HepG2 (cell line): ENCODE results near the gene EGR1. TPM values are rescaled to one million over a fixed set of nuclear protein-coding genes. Genes with fewer than 3 reads are reported as not detected.

Experiments used
- ATAC-seq: fragments of 200-7000 bp; cut with Tn5 transposase; 3 replicates; pipeline ENCODE4 v1.9.1; 2020; ENCODE audit warnings: mild to moderate bottlenecking, moderate library complexity
- BruUV-seq: library from RNA; stranded (reverse); fragments of 400-500 nt; replicated peaks from 2 replicates; lab custom pipeline; 2021; lab: Mats Ljungman, UMichigan
- CTCF ChIA-PET: fragments of 300-600 bp; formaldehyde crosslinking; extraction: SDS; loops from one replicate; lab custom pipeline; 2021; ENCODE audit warnings: low total read pairs, inconsistent platforms, low intra/inter-chr PET ratio; lab: Yijun Ruan, JAX
- POLR2A ChIA-PET: fragments of 350-600 bp; sonication (Branson Sonifier 250); formaldehyde crosslinking; loops from one replicate; lab custom pipeline; 2020; ENCODE audit warnings: antibody characterized with exemption, inconsistent platforms; lab: Yijun Ruan, JAX
- DNase-seq: peaks from one replicate; pipeline ENCODE4 v3.0.0-alpha.2; 2015; ENCODE audit warnings: low spot score
- FAIRE-seq: peaks from 3 replicates; lab custom pipeline; 2011; peaks lifted over from hg19 to GRCh38; lab: Jason Lieb, UNC
- H2AFZ ChIP-seq: one replicate; pipeline ENCODE4 v1.6.1; 2011; ENCODE audit warnings: low read length, inconsistent platforms
- H3K27ac ChIP-seq: fragments of 300-600 bp; 3 replicates; pipeline ENCODE4 v1.8.0; 2011; ENCODE audit warnings: mixed run types, mild to moderate bottlenecking, mixed read lengths, low read length, inconsistent platforms; ENCODE audit not compliant: insufficient read depth; ENCODE audit errors: extremely low read length
- H3K27me3 ChIP-seq, 2 experiments: fragments of 200-600 bp in 1 of 2; 2 replicates in 1 of 2; 3 replicates in 1 of 2; pipeline versions ENCODE4 v1.6.0 to v1.8.0; 2011; ENCODE audit warnings: low read length in 2 of 2, mild to moderate bottlenecking in 2 of 2, moderate library complexity in 2 of 2, inconsistent platforms in 1 of 2; ENCODE audit not compliant: insufficient read depth in 2 of 2, control insufficient read depth in 1 of 2
- H3K36me3 ChIP-seq, 2 experiments: fragments of 200-600 bp in 1 of 2; replicated peaks in 1 of 2; 2 replicates in 1 of 2; 3 replicates in 1 of 2; pipeline versions ENCODE4 v1.5.1 to v1.8.0; 2011; ENCODE audit warnings: low read length in 2 of 2, inconsistent platforms in 1 of 2; ENCODE audit not compliant: insufficient read depth in 2 of 2, control insufficient read depth in 1 of 2
- H3K4me1 ChIP-seq: 2 replicates; pipeline ENCODE4 v1.5.1; 2012; ENCODE audit warnings: low read length, inconsistent platforms; ENCODE audit not compliant: insufficient read depth
- H3K4me2 ChIP-seq: 2 replicates; pipeline ENCODE4 v1.6.0; 2011; ENCODE audit warnings: low read depth, low read length, inconsistent platforms
- H3K4me3 ChIP-seq, 3 experiments: fragments of 200-600 bp in 1 of 3; sonication (generic), shearing (Covaris generic) in 1 of 3; replicated peaks in 1 of 3; 2 replicates each; pipeline ENCODE4 v1.5.1; 2011 to 2016; ENCODE audit warnings: low read length in 3 of 3, inconsistent platforms in 2 of 3, low read depth in 2 of 3, mild to moderate bottlenecking in 2 of 3, control low read depth in 1 of 3, mixed read lengths in 1 of 3; ENCODE audit not compliant: insufficient read depth in 1 of 3
- H3K79me2 ChIP-seq: one replicate; pipeline ENCODE4 v1.6.1; 2011; ENCODE audit warnings: low read length, inconsistent platforms; ENCODE audit not compliant: insufficient read depth
- H3K9ac ChIP-seq: 2 replicates; pipeline ENCODE4 v1.6.0; 2011; ENCODE audit warnings: mild to moderate bottlenecking, low read depth, low read length, inconsistent platforms; ENCODE audit not compliant: insufficient read depth
- H3K9me3 ChIP-seq: 2 replicates; pipeline ENCODE4 v1.5.1; 2012; ENCODE audit warnings: mild to moderate bottlenecking, low read length
- H4K20me1 ChIP-seq: 2 replicates; pipeline ENCODE4 v1.6.0; 2011; ENCODE audit warnings: inconsistent platforms, mild to moderate bottlenecking, low read length, moderate library complexity; ENCODE audit not compliant: insufficient read depth
- ATM ChIP-seq: fragments of 450-650 bp; IDR thresholded peaks from 2 replicates; pipeline ENCODE4 v1.7.1; 2017; ENCODE audit warnings: mild to moderate bottlenecking, borderline replicate concordance
- CC2D1A ChIP-seq: sonication (generic); formaldehyde crosslinking; IDR thresholded peaks from 2 replicates; pipeline ENCODE4 v1.8.1; 2023; ENCODE audit warnings: mild to moderate bottlenecking, missing genetic modification reagents
- FOXM1 ChIP-seq: sonication (generic); formaldehyde crosslinking; IDR thresholded peaks from 2 replicates; pipeline ENCODE4 v1.5.0; 2020; ENCODE audit warnings: missing genetic modification reagents
- MEIS1 ChIP-seq: sonication (generic); formaldehyde crosslinking; IDR thresholded peaks from 2 replicates; pipeline ENCODE4 v1.9.0; 2021; ENCODE audit warnings: mild to moderate bottlenecking, missing genetic modification reagents, moderate library complexity, borderline replicate concordance
- MXD1 ChIP-seq: sonication (generic); formaldehyde crosslinking; IDR thresholded peaks from 2 replicates; pipeline ENCODE4 v1.4.0; 2020; ENCODE audit warnings: mild to moderate bottlenecking, missing genetic modification reagents
- RBAK ChIP-seq: sonication (generic); formaldehyde crosslinking; IDR thresholded peaks from 2 replicates; pipeline ENCODE4 v1.5.1; 2020; ENCODE audit warnings: mild to moderate bottlenecking, missing genetic modification reagents
- RXRA ChIP-seq: sonication (generic); formaldehyde crosslinking; IDR thresholded peaks from 2 replicates; pipeline ENCODE4 v1.5.1; 2020; ENCODE audit warnings: missing genetic modification reagents
- SNAPC5 ChIP-seq: sonication (generic); formaldehyde crosslinking; IDR thresholded peaks from 2 replicates; pipeline ENCODE4 v1.8.1; 2023; ENCODE audit warnings: mild to moderate bottlenecking, missing genetic modification reagents, borderline replicate concordance
- SRSF1 ChIP-seq: fragments of 200-400 bp; formaldehyde crosslinking; optimal IDR thresholded peaks from 2 replicates; pipeline ENCODE3; 2017; ENCODE audit warnings: mild to moderate bottlenecking, low read depth, low read length, moderate library complexity
- TCF7 ChIP-seq: sonication (generic); IDR thresholded peaks from 2 replicates; pipeline ENCODE4 v1.6.1; 2016; ENCODE audit warnings: antibody characterized with exemption, low read depth
- TRIM24 ChIP-seq: sonication (generic); formaldehyde crosslinking; IDR thresholded peaks from 2 replicates; pipeline ENCODE4 v1.8.0; 2022; ENCODE audit warnings: mild to moderate bottlenecking, missing genetic modification reagents
- U2AF1 ChIP-seq: fragments of 200-400 bp; formaldehyde crosslinking; optimal IDR thresholded peaks from 2 replicates; pipeline ENCODE3; 2017; ENCODE audit warnings: mild to moderate bottlenecking, low read depth, low read length
- WIZ ChIP-seq: sonication (generic); formaldehyde crosslinking; IDR thresholded peaks from 2 replicates; pipeline ENCODE4 v1.5.1; 2020; ENCODE audit warnings: mild to moderate bottlenecking, missing genetic modification reagents
- ZNF138 ChIP-seq: sonication (generic); formaldehyde crosslinking; IDR thresholded peaks from 2 replicates; pipeline ENCODE4 v1.5.0; 2020; ENCODE audit warnings: mild to moderate bottlenecking, low read depth, missing genetic modification reagents
- ZNF232 ChIP-seq: sonication (generic); formaldehyde crosslinking; IDR thresholded peaks from 2 replicates; pipeline ENCODE4 v1.4.0; 2020; ENCODE audit warnings: missing genetic modification reagents, borderline replicate concordance
- ZNF660 ChIP-seq: sonication (generic); formaldehyde crosslinking; IDR thresholded peaks from 2 replicates; pipeline ENCODE4 v1.5.1; 2020; ENCODE audit warnings: mild to moderate bottlenecking, low read depth, missing genetic modification reagents, borderline replicate concordance
- ZNF766 ChIP-seq: sonication (generic); formaldehyde crosslinking; IDR thresholded peaks from 2 replicates; pipeline ENCODE4 v1.5.0; 2020; ENCODE audit warnings: missing genetic modification reagents, borderline replicate concordance
- ZNF770 ChIP-seq: sonication (generic); formaldehyde crosslinking; IDR thresholded peaks from 2 replicates; pipeline ENCODE4 v1.5.0; 2020; ENCODE audit warnings: mild to moderate bottlenecking, missing genetic modification reagents
- ZNF772 ChIP-seq: sonication (generic); formaldehyde crosslinking; IDR thresholded peaks from 2 replicates; pipeline ENCODE4 v1.5.0; 2020; ENCODE audit warnings: mild to moderate bottlenecking, missing genetic modification reagents
- WGBS: methylation state at CpG from one replicate; pipeline ENCODE4 v1.1.6; 2017; ENCODE audit warnings: low lambda C conversion rate; 5-methylcytosine and 5-hydroxymethylcytosine counted together
- in situ Hi-C: cut with HindIII; loops from 2 replicates; pipeline ENCODE4 v1.10.0; 2017; ENCODE audit warnings: low pct_unique_long_range_greater_than_20kb; ENCODE audit not compliant: extremely low pct_ligation_motif_present
- intact Hi-C: fragments of 100-400 bp; cut with micrococcal nuclease; formaldehyde crosslinking; loops from one replicate; pipeline ENCODE4 v1.10.0; 2022; ENCODE audit not compliant: unreplicated experiment
- polyA plus RNA-seq, 8 experiments: library from polyadenylated mRNA; depleted of rRNA in 3 of 8; stranded (reverse) in 7 of 8; unstranded in 1 of 8; fragments of >200 nt; fragmentation: Illumina TruSeq in 4 of 8; extraction: Trizol in 4 of 8; gene quantifications; 2 replicates each; pipeline versions ENCODE4 v1.2.1 to v1.2.3, GENCODE V29; 2011 to 2016; ENCODE audit warnings: low read depth in 4 of 8, missing spikeins in 1 of 8, mixed read lengths in 1 of 8; ENCODE audit not compliant: insufficient read depth in 1 of 8
- total RNA-seq, 5 experiments: library from RNA; depleted of rRNA; stranded (reverse); fragments of >200 nt; fragmentation: Illumina TruSeq; extraction: Trizol; gene quantifications; 2 replicates each; pipeline ENCODE4 v1.2.3, GENCODE V29; 2016; ENCODE audit warnings: low read depth in 1 of 5
- TF ChIP-seq, protein P1 (sequence below): sonication (generic); formaldehyde crosslinking; IDR thresholded peaks from 2 replicates; pipeline ENCODE4 v1.4.0; 2020; ENCODE audit warnings: missing genetic modification reagents

Gene EGR1
- total and polyA plus RNA-seq, 2 of the 13 experiments (the other 11 are each of a cell fraction or from before 2014, with no cell fraction given): 4.1 to 4.5 TPM

DNA sequence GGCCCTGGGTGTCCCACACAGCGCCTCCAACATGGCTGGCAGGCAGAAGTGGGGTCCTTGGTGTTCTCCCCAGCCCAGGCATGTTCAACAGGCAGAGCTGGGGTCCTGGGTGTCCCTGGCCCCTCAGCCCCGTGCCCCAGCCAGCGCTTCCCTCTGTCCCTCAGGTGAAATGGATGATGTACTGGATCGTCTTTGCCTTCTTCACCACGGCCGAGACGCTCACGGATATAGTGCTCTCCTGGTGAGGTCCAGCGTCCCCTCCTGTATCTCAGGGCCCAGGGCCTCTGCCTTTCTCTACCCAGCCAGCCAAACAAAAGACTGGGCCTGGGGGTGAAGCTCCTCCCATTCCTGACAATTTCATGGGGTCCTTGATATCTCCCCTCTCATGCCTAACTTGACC lies 24.1 kb upstream of the EGR1 start (continued):
- TF ChIP-seq MEIS1 (CRISPR knock-in tag) (no peak), ZNF660 (no peak), ZNF770 (CRISPR knock-in tag) (no peak), TRIM24 (no peak), SRSF1 (no peak), CC2D1A (CRISPR knock-in tag) (no peak)
- TF ChIP-seq, all 625 proteins: peak for 0

GRCh38 chr5:138444078-138444773 lies 21.1 kb upstream of the EGR1 start:
- Histone ChIP-seq H4K20me1 (no peaks in the 10 kb centered on the region), H3K4me3 (peak overlapping the region in 1 of 3 experiments; percentile 51; a peak in 2 of 6 replicates), H3K4me1 (peaks cover 61% of the 10 kb centered on the region), H3K27me3 (peaks cover 0 to 11% of the 10 kb centered on the region in 2 experiments; a peak in 3 of 5 replicates), H3K9ac (no peak overlapping the region), H3K79me2 (no peaks in the 10 kb centered on the region), H3K4me2 (peak overlapping the region; percentile 65), H3K27ac (no peak overlapping the region), H3K9me3 (no peaks in the 10 kb centered on the region), H2AFZ (no peak overlapping the region), H3K36me3 (no peaks in the 10 kb centered on the region)
- CTCF ChIA-PET: no interaction called here
- intact Hi-C loops (no loop called here), in situ Hi-C loops (loop anchor here (10.0 kb wide), 1 partner anchor 61 kb away; no protein-coding TSS in a partner anchor)
- WGBS: 66% methylated on average over 7 of the region's 13 CpGs
- POLR2A ChIA-PET: interaction anchor here (2.4 kb wide), 1 partner anchor 21 kb away, joined by 9 read pairs; the partner anchor contains the start of gene EGR1
- no TSS peak for BruUV-seq
- peak; percentile 3 for ATAC-seq
- no peak for DNase-seq
- no peak for FAIRE-seq
- no peak for TF ChIP-seq TCF7
- no peak for TF ChIP-seq ZNF772
- no peak for TF ChIP-seq ATM
- TF ChIP-seq, protein P1, sequence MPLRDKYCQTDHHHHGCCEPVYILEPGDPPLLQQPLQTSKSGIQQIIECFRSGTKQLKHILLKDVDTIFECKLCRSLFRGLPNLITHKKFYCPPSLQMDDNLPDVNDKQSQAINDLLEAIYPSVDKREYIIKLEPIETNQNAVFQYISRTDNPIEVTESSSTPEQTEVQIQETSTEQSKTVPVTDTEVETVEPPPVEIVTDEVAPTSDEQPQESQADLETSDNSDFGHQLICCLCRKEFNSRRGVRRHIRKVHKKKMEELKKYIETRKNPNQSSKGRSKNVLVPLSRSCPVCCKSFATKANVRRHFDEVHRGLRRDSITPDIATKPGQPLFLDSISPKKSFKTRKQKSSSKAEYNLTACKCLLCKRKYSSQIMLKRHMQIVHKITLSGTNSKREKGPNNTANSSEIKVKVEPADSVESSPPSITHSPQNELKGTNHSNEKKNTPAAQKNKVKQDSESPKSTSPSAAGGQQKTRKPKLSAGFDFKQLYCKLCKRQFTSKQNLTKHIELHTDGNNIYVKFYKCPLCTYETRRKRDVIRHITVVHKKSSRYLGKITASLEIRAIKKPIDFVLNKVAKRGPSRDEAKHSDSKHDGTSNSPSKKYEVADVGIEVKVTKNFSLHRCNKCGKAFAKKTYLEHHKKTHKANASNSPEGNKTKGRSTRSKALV: no peak
- no peak for TF ChIP-seq U2AF1
- TF ChIP-seq FOXM1 (CRISPR knock-in tag): no peak
- TF ChIP-seq WIZ (CRISPR knock-in tag): no peak
- TF ChIP-seq MXD1 (CRISPR knock-in tag): no peak
- no peak for TF ChIP-seq ZNF232 (CRISPR knock-in tag)
- no peak for TF ChIP-seq ZNF766 (CRISPR knock-in tag)
- TF ChIP-seq RBAK (CRISPR knock-in tag): no peak
- no peak for TF ChIP-seq RXRA
- TF ChIP-seq ZNF138: no peak
- no peak for TF ChIP-seq SNAPC5 (CRISPR knock-in tag)
